Measurements from ENCODE around the gene LRRTM2.

LRRTM2 gene

GRCh38 chr5:138878437-138879235, 3.5 kb upstream of the LRRTM2 start:
- DNase-seq = no peak

GRCh38 chr5:138876811-138877210, 1.7 kb upstream of the LRRTM2 start:
- DNase-seq = no peak

GRCh38 chr5:138875946-138876345, 811 bp upstream of the LRRTM2 start:
- DNase-seq = no peak

GRCh38 chr5:138875552-138875875, 379 bp upstream of the LRRTM2 start:
- no peak for DNase-seq

- no peak for DNase-seq
Measured at GRCh38 chr5:138874241-138874640, 894 bp downstream of the LRRTM2 start.

- DNase-seq = no peak
Measured at GRCh38 chr5:138873466-138874221, 1.5 kb downstream of the LRRTM2 start.

- DNase-seq = no peak
Measured at GRCh38 chr5:138872841-138873465, 2.2 kb downstream of the LRRTM2 start.

GRCh38 chr5:138870611-138871010, 4.5 kb downstream of the LRRTM2 start:
- DNase-seq = no peak

- DNase-seq = no peak
Measured at GRCh38 chr5:138869763-138870500, 5.2 kb downstream of the LRRTM2 start.

- DNase-seq = no peak
Measured at GRCh38 chr5:138869038-138869437, 6.1 kb downstream of the LRRTM2 start.

GRCh38 chr5:138867011-138867410, 8.1 kb downstream of the LRRTM2 start:
- DNase-seq = no peak

- DNase-seq = no peak
Measured at GRCh38 chr5:138853132-138853531, 22.0 kb downstream of the LRRTM2 start.

- no peak for DNase-seq
Measured at GRCh38 chr5:138850865-138851435, 24.2 kb downstream of the LRRTM2 start.

- DNase-seq = no peak
Measured at GRCh38 chr5:138849882-138850281, 25.3 kb downstream of the LRRTM2 start.

GRCh38 chr5:138849439-138849838, 25.7 kb downstream of the LRRTM2 start:
- DNase-seq = no peak

GRCh38 chr5:138844812-138845513, 30.2 kb downstream of the LRRTM2 start:
- no peak for DNase-seq

- no peak for DNase-seq
Measured at GRCh38 chr5:138844125-138844461, 31.0 kb downstream of the LRRTM2 start.

GRCh38 chr5:138843316-138844124, 31.6 kb downstream of the LRRTM2 start:
- DNase-seq = no peak

GRCh38 chr5:138841531-138841930, 33.6 kb downstream of the LRRTM2 start:
- DNase-seq = no peak

- DNase-seq = no peak
Measured at GRCh38 chr5:138840103-138840502, 35.0 kb downstream of the LRRTM2 start.

- DNase-seq = no peak
Measured at GRCh38 chr5:138837160-138837559, 38.0 kb downstream of the LRRTM2 start.

Measured in CD4-positive, alpha-beta T cell treated with Interleukin-10 for 1 hour (primary cell).